HL-60/S4 (cell line): ENCODE measurements around the gene YPEL4.

Experiments used
- in situ Hi-C: fragments of 300-500 bp; cut with MboI; formaldehyde crosslinking; loops from 2 replicates; pipeline ENCODE4 v1.14.3; 2022; ENCODE audit warnings: low sequenced_read_pairs

YPEL4 gene

GRCh38 chr11:57652230-57652629 lies 2.5 kb upstream of the YPEL4 start:
- in situ Hi-C loops = loop anchor here (25.0 kb wide), 1 partner anchor 910 kb away; no protein-coding TSS in a partner anchor

GRCh38 chr11:57651408-57651807 lies 1.7 kb upstream of the YPEL4 start:
- in situ Hi-C loops = loop anchor here (25.0 kb wide), 1 partner anchor 911 kb away; no protein-coding TSS in a partner anchor

GRCh38 chr11:57650739-57651090 lies 1.0 kb upstream of the YPEL4 start:
- in situ Hi-C loops = loop anchor here (25.0 kb wide), 1 partner anchor 912 kb away; no protein-coding TSS in a partner anchor

GRCh38 chr11:57648801-57649735 lies 644 bp downstream of the YPEL4 start:
- in situ Hi-C loops = loop anchor here (10.0 kb wide), 3 partner anchors 84 to 304 kb away; partner anchors contain the start of gene UBE2L6

GRCh38 chr11:57647960-57648800 lies 1.5 kb downstream of the YPEL4 start:
- in situ Hi-C loops = loop anchor here (10.0 kb wide), 3 partner anchors 83 to 303 kb away; partner anchors contain the start of gene UBE2L6

GRCh38 chr11:57647372-57647771 lies 2.3 kb downstream of the YPEL4 start:
- in situ Hi-C loops = loop anchor here (10.0 kb wide), 3 partner anchors 83 to 303 kb away; partner anchors contain the start of gene UBE2L6

- in situ Hi-C loops = loop anchor here (10.0 kb wide), 3 partner anchors 82 to 302 kb away; partner anchors contain the start of gene UBE2L6
These were observed 2.9 kb downstream of the YPEL4 start for GRCh38 chr11:57646799-57647303.

- in situ Hi-C loops = loop anchor here (10.0 kb wide), 3 partner anchors 81 to 301 kb away; partner anchors contain the start of gene UBE2L6
These were observed 3.4 kb downstream of the YPEL4 start for GRCh38 chr11:57646194-57646798.

- in situ Hi-C loops = loop anchor here (10.0 kb wide), 3 partner anchors 81 to 301 kb away; partner anchors contain the start of gene UBE2L6
These were observed 4.0 kb downstream of the YPEL4 start for GRCh38 chr11:57645689-57646085.

GRCh38 chr11:57644748-57645688 lies 4.7 kb downstream of the YPEL4 start:
- in situ Hi-C loops = loop anchor here (10.0 kb wide), 3 partner anchors 80 to 300 kb away; partner anchors contain the start of gene UBE2L6

- in situ Hi-C loops = loop anchor here (10.0 kb wide), 3 partner anchors 79 to 299 kb away; partner anchors contain the start of gene UBE2L6
These were observed 5.9 kb downstream of the YPEL4 start for GRCh38 chr11:57643802-57644201.

GRCh38 chr11:57641011-57641807 lies 8.5 kb downstream of the YPEL4 start:
- in situ Hi-C loops = loop anchor here (10.0 kb wide), 3 partner anchors 76 to 296 kb away; partner anchors contain the start of gene UBE2L6

GRCh38 chr11:57640068-57640800 lies 9.5 kb downstream of the YPEL4 start:
- in situ Hi-C loops = loop anchor here (10.0 kb wide), 3 partner anchors 75 to 295 kb away; partner anchors contain the start of gene UBE2L6

- in situ Hi-C loops = loop anchor here (10.0 kb wide), 3 partner anchors 75 to 295 kb away; partner anchors contain the start of gene UBE2L6
These were observed 10.2 kb downstream of the YPEL4 start for GRCh38 chr11:57639321-57640067.

- in situ Hi-C loops = no loop called here
These were observed 10.8 kb downstream of the YPEL4 start for GRCh38 chr11:57638811-57639320.

- in situ Hi-C loops = no loop called here
These were observed 11.5 kb downstream of the YPEL4 start for GRCh38 chr11:57638005-57638781.
